ENCODE results near the gene PFKFB1.

DNA sequence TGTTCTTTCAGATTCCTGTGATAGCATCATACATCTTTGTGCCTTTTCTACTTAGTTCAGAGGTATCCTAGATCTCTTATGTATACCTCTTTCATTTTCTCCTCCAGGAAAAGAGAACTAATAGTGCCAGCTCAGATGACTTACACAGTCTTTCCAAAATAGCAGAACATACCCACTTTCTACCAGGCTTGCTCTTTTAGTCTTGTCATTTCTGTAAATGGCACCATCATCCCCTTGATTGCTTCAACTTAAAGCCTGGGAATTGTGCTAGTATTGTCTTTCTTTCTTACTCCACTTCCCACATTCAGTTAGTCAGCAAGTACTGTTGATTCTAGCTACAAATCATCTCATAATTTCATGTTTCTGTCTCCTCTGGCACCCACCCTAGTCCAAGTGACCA, 11.3 kb upstream of the PFKFB1 start:
- TF ChIP-seq MYC (IDR thresholded peaks at IDR 0.05; ENCODE audit: low read depth, low read length) (no peak), CTCF (IDR thresholded peaks at IDR 0.05; ENCODE audit: low read depth, low read length) (no peak), POLR2A (IDR thresholded peaks at IDR 0.05; ENCODE audit: extremely low read depth, insufficient read length) (no peak), MAX (IDR thresholded peaks at IDR 0.05; ENCODE audit: low read depth, low read length) (no peak)

Data from NB4 (cell line).